HEK293T (cell line): ENCODE results near the gene TMUB1.

Experiments
- CTCF ChIA-PET: fragments of 350-600 bp; formaldehyde crosslinking; extraction: SDS; loops from one replicate; lab custom pipeline; 2021; ENCODE audit warnings: antibody characterized with exemption, inconsistent platforms; lab: Yijun Ruan, JAX
- POLR2A ChIA-PET: fragments of 350-600 bp; formaldehyde crosslinking; extraction: SDS; loops from one replicate; lab custom pipeline; 2020; ENCODE audit warnings: antibody characterized with exemption, inconsistent platforms; lab: Yijun Ruan, JAX
- DNase-seq: peaks from one replicate; pipeline ENCODE4 v3.0.0; 2012; ENCODE audit warnings: mixed read lengths; ENCODE audit errors: extremely low spot score
- ARNT ChIP-seq: fragments of 450-650 bp; IDR thresholded peaks from 2 replicates; pipeline ENCODE4 v1.6.1; 2017; ENCODE audit warnings: mild to moderate bottlenecking
- BHLHE40 ChIP-seq: fragments of 450-650 bp; IDR thresholded peaks from 2 replicates; pipeline ENCODE4 v1.6.1; 2016; ENCODE audit warnings: mild to moderate bottlenecking, moderate library complexity, borderline replicate concordance
- CTBP1 ChIP-seq: fragments of 450-650 bp; IDR thresholded peaks from 2 replicates; pipeline ENCODE4 v1.6.1; 2016; ENCODE audit warnings: borderline replicate concordance
- ELF4 ChIP-seq: fragments of 450-650 bp; IDR thresholded peaks from 2 replicates; pipeline ENCODE4 v1.6.1; 2017; ENCODE audit warnings: antibody characterized with exemption
- FOXA1 ChIP-seq: fragments of 450-650 bp; IDR thresholded peaks from 2 replicates; pipeline ENCODE4 v1.6.1; 2016; ENCODE audit warnings: mild to moderate bottlenecking
- FOXK2 ChIP-seq: fragments of 450-650 bp; IDR thresholded peaks from 2 replicates; pipeline ENCODE4 v1.6.1; 2016; ENCODE audit warnings: mild to moderate bottlenecking
- FOXM1 ChIP-seq: fragments of 450-650 bp; IDR thresholded peaks from 2 replicates; pipeline ENCODE4 v1.6.1; 2017; ENCODE audit warnings: mild to moderate bottlenecking, borderline replicate concordance
- HDGF ChIP-seq: fragments of 450-650 bp; IDR thresholded peaks from 2 replicates; pipeline ENCODE4 v1.6.1; 2017; ENCODE audit warnings: antibody characterized with exemption, borderline replicate concordance
- L3MBTL2 ChIP-seq: fragments of 450-650 bp; conservative IDR thresholded peaks from 2 replicates; pipeline ENCODE4 v1.6.1; 2016; ENCODE audit warnings: mild to moderate bottlenecking
- LEF1 ChIP-seq: fragments of 450-650 bp; IDR thresholded peaks from 2 replicates; pipeline ENCODE4 v1.6.1; 2017; ENCODE audit warnings: mild to moderate bottlenecking, borderline replicate concordance
- NFRKB ChIP-seq: fragments of 450-650 bp; IDR thresholded peaks from 2 replicates; pipeline ENCODE4 v1.6.1; 2016; ENCODE audit warnings: mild to moderate bottlenecking, moderate library complexity
- SP1 ChIP-seq: fragments of 450-650 bp; IDR thresholded peaks from 2 replicates; pipeline ENCODE4 v1.6.1; 2017
- SUZ12 ChIP-seq: fragments of 450-650 bp; IDR thresholded peaks from 2 replicates; pipeline ENCODE4 v1.6.1; 2016; ENCODE audit warnings: mild to moderate bottlenecking
- TARDBP ChIP-seq: fragments of 450-650 bp; IDR thresholded peaks from 2 replicates; pipeline ENCODE4 v1.6.1; 2016
- ZNF384 ChIP-seq: fragments of 450-650 bp; IDR thresholded peaks from 2 replicates; pipeline ENCODE4 v1.6.1; 2016
- TF ChIP-seq, protein P1 (sequence below): fragments of 450-650 bp; IDR thresholded peaks from 2 replicates; pipeline ENCODE4 v1.6.1; 2016

TMUB1 gene

DNA sequence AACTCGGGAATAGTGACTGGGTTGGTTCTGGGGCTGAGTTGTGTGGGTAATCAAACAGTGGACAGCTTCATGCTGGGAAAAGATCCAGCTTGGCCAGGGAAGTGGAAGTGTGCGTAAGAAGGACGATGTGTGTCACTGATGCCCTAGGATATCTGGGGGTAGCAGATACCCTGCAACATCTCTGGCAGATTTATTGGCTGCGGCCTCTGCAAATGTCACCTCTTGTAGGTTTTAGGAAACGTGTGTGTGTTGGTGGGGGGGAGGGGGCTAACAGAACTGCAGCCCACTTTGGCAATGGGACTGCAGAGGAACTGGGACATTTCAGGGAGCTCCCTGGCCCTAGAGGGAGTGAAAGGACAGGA is 2.0 kb upstream of the TMUB1 start:
- TF ChIP-seq L3MBTL2 = no peak
- TF ChIP-seq ELF4 = no peak
- no peak for TF ChIP-seq HDGF
- TF ChIP-seq FOXA1 = no peak
- TF ChIP-seq CTBP1 = no peak
- TF ChIP-seq SUZ12 = no peak
- TF ChIP-seq BHLHE40 = no peak
- TF ChIP-seq LEF1 = no peak
- no peak for TF ChIP-seq NFRKB
- no peak for TF ChIP-seq ZNF384
- ChIA-PET POLR2A (interaction anchor here (0.6 to 2.8 kb wide), 14 partner anchors 9 to 216 kb away, joined by 3 to 21 read pairs (median 6); partner anchors contain the start of genes ABCB8, CHPF2 and SLC4A2), CTCF (interaction anchor here (0.7 to 1.6 kb wide), 3 partner anchors 22 to 187 kb away, joined by 3 to 5 read pairs (median 5); no protein-coding TSS in a partner anchor)
- no peak for DNase-seq

DNA sequence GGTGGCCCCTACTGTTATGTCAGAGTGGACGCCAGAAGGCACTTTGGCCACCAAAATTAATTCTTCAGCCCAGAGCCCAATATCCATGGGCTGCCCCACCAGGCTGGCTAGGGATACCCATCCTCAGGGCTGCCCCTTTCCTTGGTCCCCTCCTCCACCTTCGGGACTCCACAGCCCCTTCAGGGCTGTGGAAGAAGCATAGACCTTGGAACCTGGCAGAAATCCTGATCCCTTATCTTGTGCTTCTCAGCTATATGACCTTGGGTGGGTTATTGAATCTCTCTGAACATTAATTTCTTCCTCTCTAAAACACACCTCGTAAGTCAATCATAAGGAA is 499 bp upstream of the TMUB1 start:
- CTCF ChIA-PET = no interaction called here
- no peak for DNase-seq
- no peak for TF ChIP-seq SP1
- TF ChIP-seq LEF1 = no peak
- TF ChIP-seq, protein P1, sequence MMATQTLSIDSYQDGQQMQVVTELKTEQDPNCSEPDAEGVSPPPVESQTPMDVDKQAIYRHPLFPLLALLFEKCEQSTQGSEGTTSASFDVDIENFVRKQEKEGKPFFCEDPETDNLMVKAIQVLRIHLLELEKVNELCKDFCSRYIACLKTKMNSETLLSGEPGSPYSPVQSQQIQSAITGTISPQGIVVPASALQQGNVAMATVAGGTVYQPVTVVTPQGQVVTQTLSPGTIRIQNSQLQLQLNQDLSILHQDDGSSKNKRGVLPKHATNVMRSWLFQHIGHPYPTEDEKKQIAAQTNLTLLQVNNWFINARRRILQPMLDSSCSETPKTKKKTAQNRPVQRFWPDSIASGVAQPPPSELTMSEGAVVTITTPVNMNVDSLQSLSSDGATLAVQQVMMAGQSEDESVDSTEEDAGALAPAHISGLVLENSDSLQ = no peak
- TF ChIP-seq FOXK2 = no peak
- no peak for TF ChIP-seq FOXA1
- no peak for TF ChIP-seq HDGF
- no peak for TF ChIP-seq FOXM1
- no peak for TF ChIP-seq BHLHE40
- no peak for TF ChIP-seq CTBP1
- POLR2A ChIA-PET = interaction anchor here (0.6 to 3.2 kb wide), 6 partner anchors 11 to 66 kb away, joined by 3 to 21 read pairs (median 8); partner anchors contain the start of genes ABCB8 and SLC4A2

DNA sequence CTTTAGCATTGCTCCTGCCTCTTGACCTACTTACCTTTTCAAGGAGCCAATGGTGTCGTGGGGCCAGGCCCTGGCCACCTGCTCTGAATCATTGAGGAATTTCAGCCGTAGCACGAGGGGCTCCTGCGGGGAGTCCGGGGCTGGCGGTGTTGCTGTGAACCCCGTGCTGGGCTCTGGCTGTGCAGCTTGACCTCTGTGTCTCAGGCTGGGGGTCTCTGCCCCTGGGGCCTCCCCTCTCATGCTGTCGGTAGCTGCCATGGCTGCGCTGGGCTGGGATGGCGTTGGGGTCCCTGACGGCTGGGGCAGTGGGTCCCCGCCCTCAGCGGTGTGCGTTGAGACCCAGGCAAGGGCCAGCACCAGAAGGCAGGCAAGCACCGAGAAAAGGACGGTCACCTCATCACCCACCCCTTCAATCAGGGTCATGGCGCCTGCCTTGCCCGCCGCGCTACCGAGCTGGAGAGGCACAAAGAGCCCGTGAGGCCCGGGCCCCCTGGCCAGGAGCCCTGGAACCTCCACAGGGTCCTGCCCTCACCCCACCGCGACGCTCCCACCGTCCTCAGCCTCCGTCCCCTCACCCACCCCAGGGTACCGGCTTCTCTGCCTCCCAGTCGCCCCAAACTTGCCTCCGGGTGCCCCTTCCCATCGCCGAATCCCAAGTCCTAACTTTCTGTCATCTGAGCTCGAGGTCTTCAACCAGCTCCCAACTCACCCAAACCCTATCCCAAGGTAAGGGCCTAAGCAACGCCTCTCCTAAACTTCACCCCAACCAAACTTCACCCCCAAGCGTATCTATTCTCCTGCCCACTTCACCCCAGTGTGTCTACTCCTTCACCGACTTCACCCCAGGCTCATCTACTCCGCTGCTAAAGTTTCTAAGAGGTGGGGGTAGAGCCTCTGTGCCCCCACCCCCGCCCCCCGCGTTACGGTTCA is 887 bp downstream of the TMUB1 start:
- ChIA-PET POLR2A (interaction anchor here (1.1 to 3.2 kb wide), 5 partner anchors 20 to 54 kb away, joined by 3 to 15 read pairs (median 9); partner anchors contain the start of genes ABCB8 and SLC4A2), CTCF (interaction anchor here (0.6 kb wide), 1 partner anchor 232 kb away, joined by 3 read pairs; no protein-coding TSS in a partner anchor)
- DNase-seq = no peak
- TF ChIP-seq HDGF (peak; percentile 77; the same call in 1 of the 2 replicates), L3MBTL2 (peak; percentile 89), ELF4 (no peak)

DNA sequence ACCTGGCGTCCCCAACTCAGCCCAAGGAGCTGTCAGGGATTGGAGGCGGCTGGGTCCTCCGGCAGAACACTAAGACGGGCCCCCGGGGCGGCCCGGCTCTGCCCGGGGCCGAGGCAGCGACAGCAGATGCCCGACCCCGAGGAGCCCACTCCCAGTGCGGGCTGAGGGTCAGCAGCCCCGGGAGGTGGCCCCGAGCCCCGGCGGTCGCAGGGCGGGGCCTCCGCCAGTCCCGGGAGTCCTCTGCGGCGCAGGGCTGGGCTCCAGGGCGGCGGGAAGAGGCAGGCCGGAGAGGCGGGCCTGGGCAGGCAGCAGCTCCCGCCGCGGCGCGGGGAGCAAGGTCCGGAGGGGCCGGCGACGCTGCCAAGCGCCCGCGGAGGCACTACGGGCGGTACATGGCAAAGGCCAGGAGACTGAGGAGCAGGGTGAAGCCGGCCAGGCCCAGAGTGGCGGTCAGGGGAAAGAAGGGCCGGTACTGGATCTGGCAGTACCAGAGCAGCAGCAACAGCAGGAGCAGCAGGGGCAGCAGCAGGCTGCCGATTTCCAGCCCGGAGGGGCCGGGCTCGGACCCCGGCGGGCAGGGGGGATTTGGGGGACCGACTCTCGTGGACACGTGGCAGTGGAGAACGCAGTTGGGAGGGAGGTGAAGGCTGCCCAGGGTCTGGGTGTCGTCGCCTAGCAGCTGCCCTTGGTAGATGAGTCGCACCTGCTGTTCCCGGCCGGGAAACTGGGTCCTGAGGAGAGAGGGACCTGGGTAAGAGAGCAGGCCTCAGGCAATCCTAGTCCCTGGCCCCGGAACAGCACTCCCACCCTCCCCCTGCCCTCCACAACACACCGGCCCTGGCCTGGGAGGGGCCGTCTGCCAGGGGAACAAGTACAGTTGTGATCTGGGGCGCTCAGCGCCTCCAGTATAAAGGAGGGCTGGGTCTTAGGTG is 1.9 kb downstream of the TMUB1 start:
- ChIA-PET POLR2A (interaction anchor here (0.6 to 3.2 kb wide), 21 partner anchors 8 to 166 kb away, joined by 3 to 17 read pairs (median 4); partner anchors contain the start of genes ABCB8, ABCF2, CDK5 and CHPF2), CTCF (interaction anchor here (1.1 kb wide), 1 partner anchor 29 kb away, joined by 4 read pairs; no protein-coding TSS in a partner anchor)
- no peak for DNase-seq
- no peak for TF ChIP-seq FOXA1
- TF ChIP-seq TARDBP = no peak
- no peak for TF ChIP-seq ELF4
- TF ChIP-seq ARNT = no peak
- TF ChIP-seq SP1 = no peak
- no peak for TF ChIP-seq ZNF384
- TF ChIP-seq CTBP1 = no peak
- TF ChIP-seq NFRKB = no peak
- TF ChIP-seq SUZ12 = no peak
- no peak for TF ChIP-seq FOXK2
- TF ChIP-seq, protein P1 = no peak
- TF ChIP-seq LEF1 = no peak
- no peak for TF ChIP-seq L3MBTL2
- no peak for TF ChIP-seq FOXM1
- TF ChIP-seq HDGF = no peak
- TF ChIP-seq BHLHE40 = no peak

DNA sequence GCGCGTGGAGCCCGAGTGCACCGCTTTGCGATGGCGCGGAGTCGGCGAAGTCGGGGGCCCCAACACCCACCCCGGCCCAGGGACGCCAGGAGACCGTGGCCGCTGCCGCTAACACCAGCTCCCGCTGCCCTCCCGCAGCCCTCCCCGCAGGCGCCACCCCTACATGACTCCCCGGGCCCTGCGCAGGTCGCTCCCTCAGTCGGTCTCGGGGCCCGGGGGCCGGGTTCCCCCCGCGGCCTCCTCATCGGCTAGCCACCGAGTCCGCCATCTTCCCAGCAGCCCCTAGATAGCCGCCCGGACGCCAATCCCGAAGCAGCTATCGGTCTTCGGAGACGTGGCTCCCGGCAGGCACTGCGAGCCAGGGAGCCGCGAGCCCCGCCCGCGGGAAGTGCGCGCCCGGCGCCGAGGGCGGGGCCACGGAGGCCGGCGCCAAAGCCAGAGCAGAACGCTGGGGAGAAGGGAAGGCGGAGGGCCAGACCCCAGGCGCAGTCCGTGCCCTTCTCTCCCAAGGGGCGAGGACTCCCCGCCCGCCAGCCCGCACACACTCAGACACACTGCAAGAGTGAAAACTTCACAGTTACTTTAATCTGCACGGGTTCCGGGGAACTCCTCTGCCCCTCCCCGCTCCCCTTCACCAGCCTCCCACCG is 2.6 kb downstream of the TMUB1 start, which contains the start of gene FASTK:
TSS of gene FASTK (minus strand) at position 288 of the 648 bp plus-strand sequence. CDS start at position 245, 43 bp downstream.
- DNase-seq = peak; percentile 97
- POLR2A ChIA-PET = interaction anchor here (0.6 to 2.6 kb wide), 22 partner anchors 9 to 172 kb away, joined by 3 to 17 read pairs (median 4); partner anchors contain the start of genes ABCB8, ABCF2, CDK5 and CHPF2
- CTCF ChIA-PET = interaction anchor here (1.1 kb wide), 1 partner anchor 30 kb away, joined by 4 read pairs; no protein-coding TSS in a partner anchor
- TF ChIP-seq BHLHE40 = no peak
- TF ChIP-seq, protein P1 = peak; percentile 38; the same call in 1 of the 2 replicates
